HG02938 (cell line): ENCODE data around the gene TPST2.

ENCODE experiments used
- ATAC-seq: cut with Tn5 transposase; IDR thresholded peaks from one replicate; pipeline ENCODE4 v1.9.1; 2021; ENCODE audit warnings: mild to moderate bottlenecking, moderate library complexity; ENCODE audit not compliant: unreplicated experiment

Gene TPST2

DNA sequence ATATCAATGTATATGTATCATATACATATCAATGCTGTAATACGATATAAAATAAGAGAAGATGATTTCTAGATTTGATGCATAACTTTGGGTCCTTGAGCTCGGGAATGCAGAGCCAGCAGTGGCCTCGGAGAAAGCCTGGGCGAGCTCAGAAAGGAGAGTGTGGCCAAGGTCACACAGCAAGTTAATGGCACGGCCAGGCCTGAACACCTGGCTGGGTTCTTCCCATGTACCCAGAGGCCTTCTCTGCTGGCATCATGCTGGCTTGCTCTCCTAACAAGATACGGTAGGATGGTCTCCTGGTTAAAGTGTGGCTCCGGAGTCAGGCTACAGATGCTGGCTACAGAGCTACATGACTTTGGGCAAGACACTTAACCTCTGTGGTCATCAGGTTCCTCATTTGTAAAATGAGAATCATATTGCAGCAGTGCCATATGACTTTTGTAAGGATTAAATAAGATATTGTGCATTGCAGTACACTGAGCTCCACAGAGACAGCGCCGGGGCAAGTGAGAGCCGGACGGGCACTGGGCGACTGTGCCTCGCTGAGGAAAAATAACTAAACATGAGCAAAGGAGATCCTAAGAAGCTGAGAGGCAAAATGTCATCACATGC, 29.9 kb downstream of the TPST2 start:
- no peak for ATAC-seq

DNA sequence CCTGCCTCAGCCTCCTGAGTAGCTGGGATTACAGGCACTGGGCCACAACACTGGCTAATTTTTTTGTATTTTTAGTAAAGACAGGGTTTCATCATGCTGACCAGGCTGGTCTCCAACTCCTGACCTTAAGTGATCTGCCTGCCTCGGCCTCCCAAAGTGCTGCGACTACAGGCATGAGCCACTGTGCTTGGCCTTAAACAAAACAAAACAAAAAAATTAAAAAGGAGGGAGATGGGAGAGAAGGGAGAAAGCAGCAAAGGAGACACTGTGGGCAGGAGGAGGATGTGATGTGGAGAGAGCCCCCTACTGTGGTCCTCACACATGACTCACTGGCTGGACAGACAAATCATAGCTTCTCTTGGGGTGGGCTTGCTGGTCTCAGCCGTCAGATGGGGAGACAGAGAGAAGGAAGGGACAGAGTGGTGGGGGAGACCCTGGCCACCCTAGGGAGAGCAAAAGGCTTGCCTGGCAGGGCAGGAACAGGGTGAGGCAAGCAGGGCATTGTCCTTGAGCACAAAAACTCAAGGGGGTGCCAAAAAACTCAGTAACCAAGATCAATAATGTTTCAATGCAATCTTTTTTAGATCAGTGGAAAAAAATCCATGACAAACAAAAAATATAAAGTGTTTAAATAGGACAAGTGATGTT, 31.6 kb downstream of the TPST2 start:
- ATAC-seq: no peak

DNA sequence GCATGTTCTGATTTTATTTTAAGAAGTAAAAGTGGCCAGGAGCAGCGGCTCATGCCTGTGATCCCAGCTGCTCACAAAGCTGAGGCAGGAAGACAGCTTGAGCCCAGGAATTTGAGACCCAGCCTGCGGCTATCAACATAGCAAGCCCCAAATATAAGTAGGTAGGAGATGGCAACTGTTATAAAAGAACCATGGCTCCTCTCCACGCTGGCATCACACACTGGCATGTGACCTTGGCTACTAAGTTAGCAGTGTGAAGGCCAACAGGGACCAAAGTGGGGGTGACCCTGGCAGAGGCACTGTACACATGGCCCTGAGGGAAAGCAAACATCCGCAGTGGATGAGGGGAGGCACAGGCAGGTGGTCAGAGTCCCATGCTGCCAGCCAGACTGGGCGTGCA, 33.0 kb downstream of the TPST2 start:
- no peak for ATAC-seq

GRCh38 chr22:26555478-26555877, 34.5 kb downstream of the TPST2 start:
- ATAC-seq: no peak

DNA sequence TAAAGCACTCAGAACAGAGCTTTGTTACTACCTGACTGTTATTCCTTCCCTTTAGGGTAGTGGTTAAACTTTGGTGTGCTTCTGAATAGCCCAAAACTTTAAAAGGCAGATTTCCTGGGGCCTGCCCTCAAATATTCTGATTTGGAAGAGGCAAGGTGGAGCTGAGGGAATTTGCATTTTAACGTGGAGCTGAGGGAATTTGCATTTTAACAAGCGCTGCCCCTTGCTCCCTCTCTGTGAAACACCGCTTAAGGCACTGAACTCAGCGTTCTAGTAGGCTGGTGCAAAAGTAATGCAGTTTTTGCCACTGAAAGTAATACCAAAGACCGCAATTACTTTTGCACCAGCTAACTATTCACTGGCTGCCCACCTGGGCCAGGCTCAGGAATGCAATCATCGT, 35.0 kb downstream of the TPST2 start:
- no peak for ATAC-seq

DNA sequence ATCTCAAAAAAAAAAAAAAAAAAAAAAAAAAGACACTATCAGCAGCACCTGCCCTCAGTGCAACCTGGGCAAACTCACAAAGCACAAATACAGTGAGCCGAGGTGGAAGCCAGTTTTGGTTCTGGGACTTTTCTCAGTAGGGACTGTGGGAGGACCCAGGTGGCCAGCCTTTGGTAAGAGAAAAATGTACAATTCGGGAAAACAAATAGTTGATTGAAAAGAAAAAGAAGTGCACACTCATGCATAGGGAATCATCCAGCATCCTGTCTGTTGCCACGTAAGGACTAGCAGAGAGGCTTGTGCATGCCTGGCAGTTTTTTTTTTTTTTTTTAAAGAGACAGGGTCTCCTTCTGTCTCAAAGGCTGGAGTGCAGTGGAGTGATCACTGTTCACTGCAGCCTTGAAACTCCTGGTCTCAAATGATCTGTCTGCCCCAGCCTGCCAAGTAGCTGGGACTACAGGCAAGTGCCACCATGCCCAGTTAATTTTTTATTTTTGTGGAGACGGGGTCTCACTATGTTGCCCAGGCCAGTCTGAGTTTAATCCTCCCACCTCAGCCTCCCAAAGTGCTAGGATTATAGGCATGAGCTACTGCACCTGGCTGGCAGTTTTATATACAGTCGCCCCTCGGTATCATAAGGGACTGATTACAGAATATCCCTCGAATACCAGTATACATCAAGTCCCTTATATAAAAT, 36.7 kb downstream of the TPST2 start:
- ATAC-seq: no peak

DNA sequence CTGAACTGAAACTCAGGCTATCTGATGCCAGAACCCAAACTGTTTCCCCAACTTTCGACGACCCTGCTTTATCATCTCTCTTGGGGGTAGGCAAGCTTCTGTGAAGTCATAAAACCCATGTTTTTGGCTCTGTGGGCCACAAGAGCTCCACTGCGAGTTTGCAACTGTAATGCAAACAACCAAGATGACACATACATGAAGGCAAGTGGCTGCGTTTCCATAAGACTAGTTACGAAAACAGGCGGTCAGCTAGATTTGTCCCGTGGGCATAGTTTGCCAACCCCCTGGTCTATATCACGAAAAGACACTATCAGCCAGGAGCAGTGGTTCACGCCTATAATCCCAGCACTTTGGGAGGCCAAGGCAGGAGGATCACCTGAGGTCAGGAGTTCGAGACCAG, 37.5 kb downstream of the TPST2 start:
- ATAC-seq: no peak

DNA sequence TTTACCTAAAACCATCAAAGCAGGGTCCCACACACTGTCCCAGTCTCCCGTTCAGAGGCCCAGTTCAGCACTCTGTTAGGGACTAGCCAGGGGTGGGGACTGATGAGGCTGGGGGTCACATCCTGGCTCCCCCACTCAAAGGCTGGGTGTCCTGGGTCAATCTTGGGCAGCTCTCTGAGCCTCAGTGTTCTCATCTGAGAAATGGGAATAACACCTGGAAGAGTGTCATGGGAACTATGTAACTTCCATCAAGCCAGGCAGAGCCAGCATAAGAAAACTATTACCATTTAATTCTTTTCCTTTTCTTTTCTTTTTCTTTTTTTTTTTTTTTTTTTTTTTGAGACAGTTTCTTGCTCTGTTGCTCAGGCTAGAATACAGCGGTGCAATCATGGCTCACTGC, 38.4 kb downstream of the TPST2 start:
- ATAC-seq: no peak

- ATAC-seq: no peak
Observed at GRCh38 chr22:26550498-26551033, 39.4 kb downstream of the TPST2 start.

- ATAC-seq: no peak
Observed at GRCh38 chr22:26549902-26550497, 39.9 kb downstream of the TPST2 start.

DNA sequence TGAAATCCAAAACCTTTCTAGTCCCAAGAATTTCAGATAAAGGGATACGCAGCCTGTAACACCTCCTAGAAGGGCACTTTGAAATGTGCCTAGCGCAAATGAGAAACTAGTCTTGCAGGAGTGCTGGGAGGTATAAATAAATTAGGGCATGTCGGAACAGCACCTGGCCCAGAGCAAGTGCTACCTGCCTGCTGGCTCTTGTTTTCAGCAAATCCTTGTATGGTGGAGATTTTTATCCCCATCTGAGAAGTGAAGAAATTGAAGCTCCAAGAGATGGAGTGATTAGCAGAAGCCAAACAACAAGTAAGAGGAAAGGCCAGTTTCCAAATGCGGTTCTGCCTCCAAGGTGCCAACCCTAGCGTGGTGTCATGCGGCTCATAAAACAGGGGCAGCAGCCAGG, 40.9 kb downstream of the TPST2 start:
- ATAC-seq: no peak

DNA sequence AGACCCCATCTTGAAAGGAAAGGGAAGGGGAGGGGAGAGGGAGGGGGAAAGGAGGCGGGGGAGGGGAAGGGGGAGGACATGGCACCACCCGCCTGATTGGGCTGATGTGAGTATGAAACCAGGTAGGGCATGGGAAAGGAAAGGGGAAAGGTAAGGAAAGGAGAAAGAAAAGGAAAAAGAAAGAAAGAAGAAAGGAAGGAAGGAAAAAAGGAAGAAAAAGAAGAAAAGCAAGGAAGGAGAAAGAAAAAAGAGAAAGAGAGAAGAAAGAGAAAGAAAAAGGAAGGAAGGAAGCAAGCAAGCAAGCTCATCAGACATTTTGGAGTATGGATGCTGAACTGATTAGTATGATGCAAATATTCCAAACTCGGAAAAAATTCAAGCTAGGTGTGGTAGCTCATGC, 41.6 kb downstream of the TPST2 start:
- ATAC-seq: no peak

GRCh38 chr22:26547837-26548236, 42.1 kb downstream of the TPST2 start:
- ATAC-seq: no peak

GRCh38 chr22:26547426-26547825, 42.5 kb downstream of the TPST2 start:
- ATAC-seq: no peak

- ATAC-seq: no peak
Observed at GRCh38 chr22:26546282-26546681, 43.6 kb downstream of the TPST2 start.

DNA sequence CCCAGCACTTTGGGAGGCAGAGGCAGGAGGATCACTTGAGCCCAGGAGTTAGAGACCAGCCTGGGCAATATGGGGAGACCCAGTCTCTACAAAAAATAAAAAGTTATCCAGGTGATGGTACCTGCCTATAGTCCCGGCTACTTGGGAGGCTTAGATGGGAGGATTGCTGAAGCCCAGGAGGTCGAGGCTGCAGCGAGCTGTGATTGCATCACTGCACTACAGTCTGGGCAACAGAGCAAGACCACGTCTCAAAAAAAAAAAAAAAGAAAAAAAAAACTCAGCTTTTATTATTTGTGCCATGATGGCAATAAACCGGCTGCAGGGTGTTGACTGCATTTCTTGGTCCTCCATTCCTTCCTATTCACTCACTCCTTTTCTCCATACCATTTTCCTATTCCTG, 44.1 kb downstream of the TPST2 start:
- ATAC-seq: no peak

- no peak for ATAC-seq
Observed at GRCh38 chr22:26545385-26545784, 44.5 kb downstream of the TPST2 start.

DNA sequence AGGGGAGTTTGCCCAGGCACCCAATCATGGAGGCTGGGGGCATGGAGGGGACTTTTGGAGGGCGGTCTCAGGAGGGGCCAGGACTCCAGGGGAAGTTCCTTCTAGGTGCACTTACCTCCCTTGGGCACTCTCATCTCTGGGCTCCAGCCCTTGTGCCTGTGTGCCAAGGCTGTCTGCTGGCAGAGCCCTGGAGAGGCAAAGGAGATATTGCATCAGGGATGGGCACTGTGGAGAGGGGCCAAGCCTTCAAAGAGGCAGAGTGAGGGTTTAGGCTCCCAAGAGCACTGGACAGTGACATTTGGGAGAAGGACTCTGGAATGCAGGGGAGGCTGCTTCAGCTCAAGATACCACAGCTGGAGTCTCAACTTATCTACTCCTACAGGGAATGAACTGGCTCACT, 45.4 kb downstream of the TPST2 start:
- ATAC-seq: no peak

DNA sequence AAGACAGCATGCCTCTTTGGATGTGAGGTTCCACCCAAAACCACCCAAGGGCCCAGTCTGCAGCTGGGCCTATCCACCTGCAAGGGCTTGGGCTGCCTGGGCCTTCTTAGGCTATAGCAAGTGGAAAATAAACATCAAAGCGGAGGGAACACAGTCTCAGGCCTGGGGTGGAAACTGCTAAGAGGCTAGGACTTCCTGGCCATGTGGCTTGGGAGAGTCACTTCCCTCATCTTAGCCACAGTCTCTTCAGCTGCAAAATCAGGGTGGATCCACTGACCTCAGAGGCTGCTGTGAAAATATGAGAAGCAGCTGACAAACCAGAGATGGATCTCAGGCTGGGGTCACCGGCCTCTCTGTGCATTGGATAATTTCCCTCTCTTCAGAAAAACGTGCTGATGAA, 47.1 kb downstream of the TPST2 start:
- no peak for ATAC-seq

DNA sequence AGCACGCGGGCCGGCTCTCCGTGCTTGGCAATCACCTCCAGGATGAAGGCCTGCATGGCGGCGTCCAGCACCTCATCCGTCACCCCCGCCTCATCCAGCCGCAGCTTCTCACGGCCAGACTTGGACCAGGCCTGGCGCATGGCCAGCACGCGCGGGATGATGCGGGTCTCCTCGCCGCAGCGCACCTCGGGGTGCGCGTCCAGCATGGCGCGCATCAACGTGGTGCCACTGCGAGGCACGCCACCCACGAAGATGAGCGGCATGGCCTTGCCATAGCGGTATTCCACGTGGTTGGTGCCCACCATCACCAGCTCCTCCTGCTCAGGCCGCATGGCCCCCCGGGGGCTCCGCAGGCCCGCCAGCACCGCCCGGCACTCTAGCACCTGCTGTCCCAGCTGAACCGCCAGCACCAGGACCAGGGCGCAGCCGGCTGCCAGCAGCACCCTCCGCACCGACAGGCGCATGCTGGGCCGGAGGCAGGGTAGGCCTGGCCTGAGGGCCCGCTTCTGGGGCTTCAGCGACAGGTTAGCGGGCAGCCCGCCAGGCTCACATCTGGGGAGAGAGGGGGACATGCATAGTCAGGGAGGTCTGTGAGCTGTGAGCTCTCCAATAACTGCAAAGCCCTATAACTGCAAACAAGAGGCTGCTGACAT, 48.6 kb downstream of the TPST2 start:
- no peak for ATAC-seq

- ATAC-seq: no peak
Observed at GRCh38 chr22:26540119-26540518, 49.8 kb downstream of the TPST2 start.
